Measurements from ENCODE around the gene KCTD2. TPM values are rescaled to one million over a fixed set of nuclear protein-coding genes. Genes with fewer than 3 reads are reported as not detected.

The KCTD2 gene
- total and polyA plus RNA-seq, 2 of the 13 experiments (the other 11 are each of a cell fraction or from before 2014, with no cell fraction given), result 28.3 to 32.6 TPM

DNA sequence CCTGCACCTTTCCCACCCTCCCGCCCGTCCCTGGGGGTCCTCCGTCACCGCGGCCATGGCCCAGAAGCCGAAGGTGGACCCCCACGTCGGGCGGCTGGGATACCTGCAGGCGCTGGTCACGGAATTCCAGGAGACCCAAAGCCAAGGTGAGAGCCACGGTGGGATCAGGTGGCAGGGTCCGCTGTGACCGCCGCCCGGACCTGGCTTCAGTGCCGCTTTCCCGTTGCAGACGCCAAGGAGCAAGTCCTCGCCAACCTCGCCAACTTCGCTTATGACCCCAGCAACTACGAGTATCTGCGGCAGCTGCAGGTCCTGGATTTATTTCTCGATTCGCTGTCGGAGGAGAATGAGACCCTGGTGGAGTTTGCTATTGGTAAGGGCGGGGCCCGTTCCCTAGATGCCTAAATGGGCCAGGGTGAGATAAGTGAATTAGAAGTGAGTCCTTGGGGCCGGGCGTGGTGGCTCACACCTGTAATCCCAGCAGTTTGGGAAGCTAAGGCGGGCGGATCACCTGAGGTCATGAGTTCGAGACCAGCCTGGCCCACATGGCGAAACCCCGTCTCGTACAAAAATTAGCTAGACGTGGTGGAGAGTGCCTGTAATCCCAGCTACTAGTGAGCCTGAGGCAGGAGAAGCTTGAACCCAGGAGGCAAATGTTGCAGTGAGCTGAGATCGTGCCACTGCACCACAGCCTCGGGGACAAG is 63.4 kb downstream of the KCTD2 start (continued):
- TF ChIP-seq, protein P1, sequence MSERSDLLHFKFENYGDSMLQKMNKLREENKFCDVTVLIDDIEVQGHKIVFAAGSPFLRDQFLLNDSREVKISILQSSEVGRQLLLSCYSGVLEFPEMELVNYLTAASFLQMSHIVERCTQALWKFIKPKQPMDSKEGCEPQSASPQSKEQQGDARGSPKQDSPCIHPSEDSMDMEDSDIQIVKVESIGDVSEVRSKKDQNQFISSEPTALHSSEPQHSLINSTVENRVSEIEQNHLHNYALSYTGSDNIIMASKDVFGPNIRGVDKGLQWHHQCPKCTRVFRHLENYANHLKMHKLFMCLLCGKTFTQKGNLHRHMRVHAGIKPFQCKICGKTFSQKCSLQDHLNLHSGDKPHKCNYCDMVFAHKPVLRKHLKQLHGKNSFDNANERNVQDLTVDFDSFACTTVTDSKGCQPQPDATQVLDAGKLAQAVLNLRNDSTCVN (CRISPR knock-in tag; IDR thresholded peaks at IDR 0.05; ENCODE audit: borderline replicate concordance), result no peak
- TF ChIP-seq, protein P2, sequence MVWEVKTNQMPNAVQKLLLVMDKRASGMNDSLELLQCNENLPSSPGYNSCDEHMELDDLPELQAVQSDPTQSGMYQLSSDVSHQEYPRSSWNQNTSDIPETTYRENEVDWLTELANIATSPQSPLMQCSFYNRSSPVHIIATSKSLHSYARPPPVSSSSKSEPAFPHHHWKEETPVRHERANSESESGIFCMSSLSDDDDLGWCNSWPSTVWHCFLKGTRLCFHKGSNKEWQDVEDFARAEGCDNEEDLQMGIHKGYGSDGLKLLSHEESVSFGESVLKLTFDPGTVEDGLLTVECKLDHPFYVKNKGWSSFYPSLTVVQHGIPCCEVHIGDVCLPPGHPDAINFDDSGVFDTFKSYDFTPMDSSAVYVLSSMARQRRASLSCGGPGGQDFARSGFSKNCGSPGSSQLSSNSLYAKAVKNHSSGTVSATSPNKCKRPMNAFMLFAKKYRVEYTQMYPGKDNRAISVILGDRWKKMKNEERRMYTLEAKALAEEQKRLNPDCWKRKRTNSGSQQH (CRISPR knock-in tag; IDR thresholded peaks at IDR 0.05; ENCODE audit: low read depth), result no peak
- TF ChIP-seq ADNP (CRISPR knock-in tag; IDR thresholded peaks at IDR 0.05) (peak; percentile 48; the same call in 1 of the 2 replicates), PITX1 (CRISPR knock-in tag; IDR thresholded peaks at IDR 0.05) (peak; percentile 34; the same call in 1 of the 2 replicates), KLF12 (CRISPR knock-in tag; IDR thresholded peaks at IDR 0.05; ENCODE audit: borderline replicate concordance) (no peak), NFKB2 (CRISPR knock-in tag; IDR thresholded peaks at IDR 0.05; ENCODE audit: borderline replicate concordance) (peak; percentile 5; the same call in 1 of the 2 replicates), PHB2 (IDR thresholded peaks at IDR 0.05; ENCODE audit: partially characterized antibody) (no peak), NAIF1 (CRISPR knock-in tag; IDR thresholded peaks at IDR 0.05; ENCODE audit: borderline replicate concordance) (no peak), ZNF7 (CRISPR knock-in tag; IDR thresholded peaks at IDR 0.05) (no peak), MYNN (CRISPR knock-in tag; IDR thresholded peaks at IDR 0.05; ENCODE audit: low read depth) (no peak), HNRNPL (IDR thresholded peaks at IDR 0.05; ENCODE audit: low read depth, low read length) (0 out of 2 replicates have a peak, but pooled peaks have one; percentile 9)
- TF ChIP-seq, protein P3, sequence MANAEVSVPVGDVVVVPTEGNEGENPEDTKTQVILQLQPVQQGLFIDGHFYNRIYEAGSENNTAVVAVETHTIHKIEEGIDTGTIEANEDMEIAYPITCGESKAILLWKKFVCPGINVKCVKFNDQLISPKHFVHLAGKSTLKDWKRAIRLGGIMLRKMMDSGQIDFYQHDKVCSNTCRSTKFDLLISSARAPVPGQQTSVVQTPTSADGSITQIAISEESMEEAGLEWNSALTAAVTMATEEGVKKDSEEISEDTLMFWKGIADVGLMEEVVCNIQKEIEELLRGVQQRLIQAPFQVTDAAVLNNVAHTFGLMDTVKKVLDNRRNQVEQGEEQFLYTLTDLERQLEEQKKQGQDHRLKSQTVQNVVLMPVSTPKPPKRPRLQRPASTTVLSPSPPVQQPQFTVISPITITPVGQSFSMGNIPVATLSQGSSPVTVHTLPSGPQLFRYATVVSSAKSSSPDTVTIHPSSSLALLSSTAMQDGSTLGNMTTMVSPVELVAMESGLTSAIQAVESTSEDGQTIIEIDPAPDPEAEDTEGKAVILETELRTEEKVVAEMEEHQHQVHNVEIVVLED (CRISPR knock-in tag; IDR thresholded peaks at IDR 0.05; ENCODE audit: borderline replicate concordance), result 0 out of 2 replicates have a peak, but pooled peaks have one; percentile 23
- TF ChIP-seq, protein P4, sequence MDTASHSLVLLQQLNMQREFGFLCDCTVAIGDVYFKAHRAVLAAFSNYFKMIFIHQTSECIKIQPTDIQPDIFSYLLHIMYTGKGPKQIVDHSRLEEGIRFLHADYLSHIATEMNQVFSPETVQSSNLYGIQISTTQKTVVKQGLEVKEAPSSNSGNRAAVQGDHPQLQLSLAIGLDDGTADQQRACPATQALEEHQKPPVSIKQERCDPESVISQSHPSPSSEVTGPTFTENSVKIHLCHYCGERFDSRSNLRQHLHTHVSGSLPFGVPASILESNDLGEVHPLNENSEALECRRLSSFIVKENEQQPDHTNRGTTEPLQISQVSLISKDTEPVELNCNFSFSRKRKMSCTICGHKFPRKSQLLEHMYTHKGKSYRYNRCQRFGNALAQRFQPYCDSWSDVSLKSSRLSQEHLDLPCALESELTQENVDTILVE (CRISPR knock-in tag; IDR thresholded peaks at IDR 0.05), result no peak; the same call in 1 of the 2 replicates
- TF ChIP-seq, protein P5, sequence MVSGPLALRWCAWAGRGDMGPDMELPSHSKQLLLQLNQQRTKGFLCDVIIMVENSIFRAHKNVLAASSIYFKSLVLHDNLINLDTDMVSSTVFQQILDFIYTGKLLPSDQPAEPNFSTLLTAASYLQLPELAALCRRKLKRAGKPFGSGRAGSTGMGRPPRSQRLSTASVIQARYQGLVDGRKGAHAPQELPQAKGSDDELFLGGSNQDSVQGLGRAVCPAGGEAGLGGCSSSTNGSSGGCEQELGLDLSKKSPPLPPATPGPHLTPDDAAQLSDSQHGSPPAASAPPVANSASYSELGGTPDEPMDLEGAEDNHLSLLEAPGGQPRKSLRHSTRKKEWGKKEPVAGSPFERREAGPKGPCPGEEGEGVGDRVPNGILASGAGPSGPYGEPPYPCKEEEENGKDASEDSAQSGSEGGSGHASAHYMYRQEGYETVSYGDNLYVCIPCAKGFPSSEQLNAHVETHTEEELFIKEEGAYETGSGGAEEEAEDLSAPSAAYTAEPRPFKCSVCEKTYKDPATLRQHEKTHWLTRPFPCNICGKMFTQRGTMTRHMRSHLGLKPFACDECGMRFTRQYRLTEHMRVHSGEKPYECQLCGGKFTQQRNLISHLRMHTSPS (CRISPR knock-in tag; IDR thresholded peaks at IDR 0.05; ENCODE audit: low read depth), result no peak
- TF ChIP-seq, protein P6, sequence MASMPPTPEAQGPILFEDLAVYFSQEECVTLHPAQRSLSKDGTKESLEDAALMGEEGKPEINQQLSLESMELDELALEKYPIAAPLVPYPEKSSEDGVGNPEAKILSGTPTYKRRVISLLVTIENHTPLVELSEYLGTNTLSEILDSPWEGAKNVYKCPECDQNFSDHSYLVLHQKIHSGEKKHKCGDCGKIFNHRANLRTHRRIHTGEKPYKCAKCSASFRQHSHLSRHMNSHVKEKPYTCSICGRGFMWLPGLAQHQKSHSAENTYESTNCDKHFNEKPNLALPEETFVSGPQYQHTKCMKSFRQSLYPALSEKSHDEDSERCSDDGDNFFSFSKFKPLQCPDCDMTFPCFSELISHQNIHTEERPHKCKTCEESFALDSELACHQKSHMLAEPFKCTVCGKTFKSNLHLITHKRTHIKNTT (CRISPR knock-in tag; IDR thresholded peaks at IDR 0.05), result no peak
- TF ChIP-seq, protein P7, sequence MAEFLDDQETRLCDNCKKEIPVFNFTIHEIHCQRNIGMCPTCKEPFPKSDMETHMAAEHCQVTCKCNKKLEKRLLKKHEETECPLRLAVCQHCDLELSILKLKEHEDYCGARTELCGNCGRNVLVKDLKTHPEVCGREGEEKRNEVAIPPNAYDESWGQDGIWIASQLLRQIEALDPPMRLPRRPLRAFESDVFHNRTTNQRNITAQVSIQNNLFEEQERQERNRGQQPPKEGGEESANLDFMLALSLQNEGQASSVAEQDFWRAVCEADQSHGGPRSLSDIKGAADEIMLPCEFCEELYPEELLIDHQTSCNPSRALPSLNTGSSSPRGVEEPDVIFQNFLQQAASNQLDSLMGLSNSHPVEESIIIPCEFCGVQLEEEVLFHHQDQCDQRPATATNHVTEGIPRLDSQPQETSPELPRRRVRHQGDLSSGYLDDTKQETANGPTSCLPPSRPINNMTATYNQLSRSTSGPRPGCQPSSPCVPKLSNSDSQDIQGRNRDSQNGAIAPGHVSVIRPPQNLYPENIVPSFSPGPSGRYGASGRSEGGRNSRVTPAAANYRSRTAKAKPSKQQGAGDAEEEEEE (CRISPR knock-in tag; IDR thresholded peaks at IDR 0.05; ENCODE audit: borderline replicate concordance), result 0 out of 2 replicates have a peak, but pooled peaks have one; percentile 35

Measured in HepG2 (cell line).